GM12891 (cell line): ENCODE data around the gene TBC1D32.

Experiments used
- POLR2AphosphoS5 ChIP-seq: IDR thresholded peaks from 2 replicates; pipeline ENCODE4 v1.6.1; 2011; ENCODE audit warnings: low read depth, low read length, control low read depth
- SPI1 ChIP-seq: IDR thresholded peaks from 2 replicates; pipeline ENCODE4 v1.6.1; 2011; ENCODE audit warnings: low read depth, low read length, control low read depth

GRCh38 chr6:121338956-121339355, 4.7 kb upstream of the TBC1D32 start:
- TF ChIP-seq POLR2AphosphoS5 (no peak), SPI1 (no peak)
